ENCODE results near the gene GPR65. TPM values are rescaled to one million over a fixed set of nuclear protein-coding genes. Genes with fewer than 3 reads are reported as not detected.

The GPR65 gene
- 0.07 and 0.27 TPM in 2 replicates for total RNA-seq

GRCh38 chr14:88005050-88005481 lies at the start of gene GPR65:
TSS of gene GPR65 (plus strand) at chr14:88005135. CDS start at chr14:88010848, 5,713 bp downstream.

GRCh38 chr14:87992718-87993628 lies 12.0 kb upstream of the GPR65 start, which contains the start of gene GALC:
TSS of gene GALC (minus strand) at chr14:87993182. CDS start at chr14:87993164, 18 bp downstream.

Small RNAs within 50 kb of the gene (small RNA-seq; reads per million reads assigned to genes)
- gene RNU6-835P: not detected

Other genes with a start within 250 kb of the GPR65 start
- 20.5 and 25.3 TPM in 2 replicates for gene GALC, start 12.0 kb upstream of the GPR65 start, total RNA-seq